SK-N-MC (cell line): ENCODE results near the gene NACC2.

Source experiments
- EZH2 ChIP-seq: fragments of 200-600 bp; sonication (generic); IDR thresholded peaks from one replicate; pipeline ENCODE4 v1.6.1; 2017; ENCODE audit warnings: antibody characterized with exemption
- POLR2AphosphoS5 ChIP-seq: IDR thresholded peaks from 2 replicates; pipeline ENCODE4 v1.6.1; 2012; ENCODE audit warnings: mild to moderate bottlenecking, low read depth, low read length, borderline replicate concordance

- TF ChIP-seq POLR2AphosphoS5 (no peak), EZH2 (no peak)
Measured at GRCh38 chr9:135998410-135999071, 96.5 kb downstream of the NACC2 start.
